ENCODE data around the gene UPK1A.
A peak's percentile ranks its signal among the peaks of the same experiment; 100 is the strongest.
"Not testable (repeated sequence)": the region's sequence is repeated elsewhere in the genome, so short reads cannot be mapped to it uniquely, and the experiment has no call there.

UPK1A gene

DNA sequence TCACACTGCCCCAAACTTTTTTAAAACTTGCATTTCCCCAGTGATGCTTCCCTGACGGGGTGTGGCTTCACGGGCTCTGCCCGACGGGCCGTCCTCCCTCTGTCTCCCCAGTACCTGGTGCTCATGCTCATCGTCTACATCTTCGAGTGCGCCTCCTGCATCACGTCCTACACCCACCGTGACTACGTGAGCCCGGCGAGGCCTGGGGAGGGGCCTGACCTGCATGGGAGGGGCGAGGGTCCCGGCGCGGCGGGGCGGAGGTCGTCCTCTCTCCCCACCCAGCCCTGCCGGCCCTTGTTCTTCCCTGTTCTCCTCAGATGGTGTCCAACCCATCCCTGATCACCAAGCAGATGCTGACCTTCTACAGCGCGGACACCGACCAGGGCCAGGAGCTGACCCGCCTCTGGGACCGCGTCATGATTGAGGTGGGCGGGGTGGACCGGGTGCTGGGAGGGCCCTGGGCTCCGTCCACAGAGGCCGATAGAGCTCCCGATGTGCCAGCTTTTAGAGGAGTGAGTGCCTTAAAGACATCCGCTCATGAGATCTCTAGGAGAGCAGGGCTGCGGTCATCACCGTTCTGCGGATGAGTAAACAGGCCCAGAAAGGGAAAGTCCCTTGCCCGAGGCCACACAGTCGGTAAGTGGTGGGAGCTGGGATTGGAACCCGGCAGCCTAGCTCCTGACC is 6.9 kb downstream of the UPK1A start:
- peak; percentile 78 for DNase-seq (ENCODE audit: low spot score)
- in situ Hi-C loops (cut with MboI; ENCODE audit: low pct_unique_long_range_greater_than_20kb, low sequenced_read_pairs, unreplicated experiment) = no loop called here
- TF ChIP-seq CTCF (IDR thresholded peaks at IDR 0.05; ENCODE audit: extremely low read depth, insufficient read depth, missing control alignments) = no peak

DNA sequence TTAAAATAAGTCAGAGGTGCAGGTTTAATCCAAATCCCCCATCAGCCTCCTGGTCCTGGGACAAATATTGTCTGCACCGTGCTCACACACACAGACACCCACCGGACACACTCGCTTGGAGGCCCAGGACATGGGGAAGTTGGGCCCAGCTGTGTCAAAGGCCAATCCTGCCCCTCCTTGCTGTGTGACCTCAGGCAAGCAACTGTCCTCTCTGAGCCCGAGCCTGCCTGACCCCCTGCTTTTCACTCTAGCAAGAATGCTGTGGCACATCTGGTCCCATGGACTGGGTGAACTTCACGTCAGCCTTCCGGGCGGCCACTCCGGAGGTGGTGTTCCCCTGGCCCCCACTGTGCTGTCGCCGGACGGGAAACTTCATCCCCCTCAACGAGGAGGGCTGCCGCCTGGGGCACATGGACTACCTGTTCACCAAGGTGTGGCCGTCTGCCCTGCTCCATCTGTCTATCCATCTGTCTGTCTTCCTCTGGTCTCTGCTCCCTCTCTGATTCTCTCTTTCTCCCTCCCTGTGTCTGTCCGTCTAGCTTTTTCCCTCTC is 9.3 kb downstream of the UPK1A start:
- in situ Hi-C loops (cut with MboI; ENCODE audit: low pct_unique_long_range_greater_than_20kb, low sequenced_read_pairs, unreplicated experiment) = no loop called here
- no peak for TF ChIP-seq CTCF (IDR thresholded peaks at IDR 0.05; ENCODE audit: extremely low read depth, insufficient read depth, missing control alignments)
- no peak for DNase-seq (ENCODE audit: low spot score)

DNA sequence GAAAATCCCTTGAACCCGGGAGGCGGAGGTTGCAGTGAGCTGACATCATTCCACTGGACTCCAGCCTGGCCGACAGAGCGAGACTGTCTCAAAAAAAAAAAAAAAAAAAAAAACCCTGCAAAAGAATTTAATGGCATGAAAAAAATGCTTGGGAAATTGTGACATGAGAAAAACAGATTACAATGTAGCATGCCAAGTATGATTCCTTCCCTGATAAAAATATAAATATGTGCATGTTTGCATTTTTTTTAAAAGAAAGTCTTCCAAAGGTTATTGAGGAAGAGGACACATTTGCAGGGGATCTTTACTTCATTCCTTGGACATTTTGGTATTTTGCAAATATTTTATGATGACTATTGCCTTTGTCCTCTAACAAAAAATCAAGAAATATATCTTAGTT is 23.5 kb downstream of the UPK1A start:
- no peak for TF ChIP-seq CTCF (IDR thresholded peaks at IDR 0.05; ENCODE audit: extremely low read depth, insufficient read depth, missing control alignments)
- in situ Hi-C loops (cut with MboI; ENCODE audit: low pct_unique_long_range_greater_than_20kb, low sequenced_read_pairs, unreplicated experiment) = no loop called here
- DNase-seq (ENCODE audit: low spot score) = no peak

DNA sequence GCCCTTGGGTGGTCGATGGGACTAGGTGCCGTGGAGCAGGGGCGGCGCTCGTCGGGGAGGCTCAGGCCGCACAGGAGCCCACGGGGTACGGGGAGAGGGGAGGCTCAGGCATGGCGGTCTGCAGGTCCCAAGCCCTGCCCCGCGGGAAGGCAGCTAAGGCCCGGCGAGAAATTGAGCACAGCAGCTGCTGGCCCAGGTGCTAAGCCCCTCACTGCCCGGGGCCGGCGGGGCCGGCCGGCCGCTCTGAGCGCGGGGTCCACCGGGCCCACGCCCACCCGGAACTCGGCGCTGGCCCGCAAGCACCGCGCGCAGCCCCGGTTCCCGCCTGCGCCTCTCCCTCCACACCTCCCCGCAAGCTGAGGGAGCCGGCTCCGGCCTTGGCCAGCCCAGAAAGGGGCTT is 24.8 kb downstream of the UPK1A start:
- in situ Hi-C loops (cut with MboI; ENCODE audit: low pct_unique_long_range_greater_than_20kb, low sequenced_read_pairs, unreplicated experiment); DNase-seq (ENCODE audit: low spot score): not testable (repeated sequence)

DNA sequence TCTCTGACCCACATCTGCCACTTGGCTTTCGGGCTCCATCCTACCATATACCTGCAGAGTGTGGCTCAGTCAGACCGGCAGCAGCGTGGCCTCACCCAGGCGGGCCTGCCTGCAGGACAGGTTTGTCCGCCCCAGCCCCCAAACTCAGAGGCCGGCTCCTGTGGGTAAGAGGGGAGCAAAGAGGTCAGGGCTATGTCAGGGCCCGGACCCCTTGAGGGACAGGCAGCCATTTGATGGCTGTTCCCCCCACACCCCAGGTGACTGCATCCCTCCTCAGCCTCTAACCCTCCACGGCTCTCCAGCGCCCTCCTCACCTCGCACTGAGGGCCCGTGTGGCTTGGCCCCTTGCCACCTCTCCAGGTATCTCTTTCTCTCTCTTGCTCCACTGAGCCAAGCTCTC is 25.7 kb downstream of the UPK1A start:
- in situ Hi-C loops (cut with MboI; ENCODE audit: low pct_unique_long_range_greater_than_20kb, low sequenced_read_pairs, unreplicated experiment) = no loop called here
- TF ChIP-seq CTCF (IDR thresholded peaks at IDR 0.05; ENCODE audit: extremely low read depth, insufficient read depth, missing control alignments) = no peak
- DNase-seq (ENCODE audit: low spot score) = no peak

DNA sequence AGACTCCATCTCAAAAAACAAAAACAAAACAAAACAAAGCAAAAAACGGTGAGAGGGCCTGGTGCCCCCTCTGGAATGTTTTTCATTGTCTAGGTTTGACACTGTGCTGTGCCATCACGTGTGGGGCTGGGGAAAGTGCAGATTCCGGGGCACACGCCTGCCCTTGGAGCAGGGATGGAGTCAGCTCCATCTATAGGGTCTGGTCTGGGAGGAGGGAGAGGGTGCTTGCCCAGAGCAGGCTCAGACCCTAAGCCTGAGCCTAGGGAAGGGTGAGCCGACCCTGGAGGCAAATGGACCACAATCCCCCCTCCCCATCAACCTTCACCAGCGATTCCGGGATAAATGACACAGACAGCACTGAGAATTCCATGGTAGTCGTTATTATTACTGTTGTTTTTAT is 27.1 kb downstream of the UPK1A start:
- in situ Hi-C loops (cut with MboI; ENCODE audit: low pct_unique_long_range_greater_than_20kb, low sequenced_read_pairs, unreplicated experiment) = no loop called here
- DNase-seq (ENCODE audit: low spot score) = no peak
- peak; percentile 14 for TF ChIP-seq CTCF (IDR thresholded peaks at IDR 0.05; ENCODE audit: extremely low read depth, insufficient read depth, missing control alignments)

DNA sequence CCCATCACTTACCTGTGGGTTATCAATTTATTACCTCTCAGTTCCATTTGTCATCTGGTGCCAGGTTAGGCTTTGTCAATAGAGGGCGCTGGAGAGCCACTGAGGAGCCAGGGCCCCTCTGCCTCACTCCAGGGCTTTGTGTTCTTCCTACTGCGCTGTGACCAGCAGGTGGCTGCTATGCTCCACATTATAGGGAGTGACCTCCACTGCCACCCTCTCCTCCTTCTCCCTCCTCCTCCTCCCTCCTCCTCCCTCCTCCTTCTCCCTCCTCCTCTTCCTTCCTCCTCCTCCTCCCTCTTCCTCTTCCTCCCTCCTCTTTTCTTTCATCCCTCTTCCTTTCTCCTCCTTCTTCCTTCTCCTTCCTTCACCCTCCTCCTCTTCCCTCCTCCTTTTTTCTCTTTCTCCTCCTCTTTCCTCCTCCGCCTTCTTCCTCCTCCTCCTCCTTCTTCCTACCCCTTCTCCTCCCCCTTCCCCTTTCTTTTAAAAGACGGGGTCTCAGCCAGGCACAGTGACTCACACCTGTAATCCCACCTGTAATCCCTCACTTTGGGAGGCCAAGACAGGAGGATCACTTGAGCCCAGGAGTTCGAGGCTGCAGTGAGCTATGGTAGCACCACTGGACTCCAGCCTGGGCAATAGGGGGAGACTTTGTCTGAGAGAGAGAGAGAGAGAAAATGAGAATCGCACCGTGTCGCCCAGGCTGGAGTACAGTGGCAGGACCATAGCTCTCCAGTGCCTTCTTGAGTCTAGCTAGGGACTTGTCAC is 27.7 kb downstream of the UPK1A start:
- TF ChIP-seq CTCF (IDR thresholded peaks at IDR 0.05; ENCODE audit: extremely low read depth, insufficient read depth, missing control alignments) = peak; percentile 100
- DNase-seq (ENCODE audit: low spot score) = peak; percentile 88
- in situ Hi-C loops (cut with MboI; ENCODE audit: low pct_unique_long_range_greater_than_20kb, low sequenced_read_pairs, unreplicated experiment) = no loop called here

Data from GM13977 (cell line).